ENCODE measurements around the gene COL19A1.

COL19A1 gene

GRCh38 chr6:70080443-70081070, 214.2 kb downstream of the COL19A1 start:
- H4K20me1 ChIP-seq = no peaks in the 10 kb centered on the region

GRCh38 chr6:70082830-70083229, 216.5 kb downstream of the COL19A1 start:
- Histone ChIP-seq H4K20me1 (no peaks in the 10 kb centered on the region), H3K4me2 (no peak overlapping the region)

More at GRCh38 chr6:70080443-70081070, 214.2 kb downstream of the COL19A1 start:
- Histone ChIP-seq H3K4me3 (no peak overlapping the region), H3K27me3 (no peaks in the 10 kb centered on the region), H3K9me3 (replicated peaks in 1 of 11) (no peaks in the 10 kb centered on the region), H3K27ac (no peak overlapping the region), H3K4me2 (no peak overlapping the region), H3K9ac (no peak overlapping the region), H3K36me3 (no peaks in the 10 kb centered on the region), H3K4me1 (no peaks in the 10 kb centered on the region)
- no peak for TF ChIP-seq Cebpa-rat (IDR thresholded peaks at IDR 0.05)

GRCh38 chr6:70086806-70087205, 220.4 kb downstream of the COL19A1 start:
- Histone ChIP-seq H3K36me3 (no peaks in the 10 kb centered on the region), H3K4me3 (no peak overlapping the region), H3K9ac (no peak overlapping the region), H3K27me3 (no peaks in the 10 kb centered on the region), H3K4me2 (no peak overlapping the region), H3K9me3 (replicated peaks in 1 of 11) (no peaks in the 10 kb centered on the region), H3K27ac (no peak overlapping the region), H3K4me1 (no peaks in the 10 kb centered on the region), H4K20me1 (no peaks in the 10 kb centered on the region)
- no peak for TF ChIP-seq Cebpa-rat (IDR thresholded peaks at IDR 0.05)

More at GRCh38 chr6:70082830-70083229, 216.5 kb downstream of the COL19A1 start:
- Histone ChIP-seq H3K27me3 (no peaks in the 10 kb centered on the region), H3K4me1 (no peaks in the 10 kb centered on the region), H3K9ac (no peak overlapping the region), H3K27ac (no peak overlapping the region), H3K9me3 (replicated peaks in 1 of 11) (no peaks in the 10 kb centered on the region), H3K36me3 (no peaks in the 10 kb centered on the region), H3K4me3 (no peak overlapping the region)
- no peak for TF ChIP-seq Cebpa-rat (IDR thresholded peaks at IDR 0.05)

- Histone ChIP-seq H3K4me3 (no peak overlapping the region), H3K36me3 (no peaks in the 10 kb centered on the region), H3K9me3 (replicated peaks in 1 of 11) (no peaks in the 10 kb centered on the region), H3K4me2 (no peak overlapping the region), H3K9ac (no peak overlapping the region), H3K27me3 (no peaks in the 10 kb centered on the region), H4K20me1 (no peaks in the 10 kb centered on the region), H3K4me1 (no peaks in the 10 kb centered on the region), H3K27ac (no peak overlapping the region)
- TF ChIP-seq Cebpa-rat (IDR thresholded peaks at IDR 0.05) = no peak
Measured at GRCh38 chr6:70094156-70094555, 227.8 kb downstream of the COL19A1 start.

GRCh38 chr6:70099732-70100131, 233.4 kb downstream of the COL19A1 start:
- no peaks in the 10 kb centered on the region for H3K4me1 ChIP-seq
- H3K36me3 ChIP-seq = no peaks in the 10 kb centered on the region
- H3K27ac ChIP-seq = no peak overlapping the region
- no peak for TF ChIP-seq Cebpa-rat (IDR thresholded peaks at IDR 0.05)
- H3K4me2 ChIP-seq = no peak overlapping the region
- H3K4me3 ChIP-seq = no peak overlapping the region
- peaks cover 0 to 9% (median 0%) of the 10 kb centered on the region in 11 experiments; a peak in 3 of 22 replicates for H3K9me3 ChIP-seq (replicated peaks in 1 of 11)
- no peaks in the 10 kb centered on the region for H4K20me1 ChIP-seq
- H3K27me3 ChIP-seq = no peaks in the 10 kb centered on the region
- no peak overlapping the region for H3K9ac ChIP-seq

GRCh38 chr6:70103798-70104197, 237.4 kb downstream of the COL19A1 start:
- TF ChIP-seq Cebpa-rat (IDR thresholded peaks at IDR 0.05) = no peak
- H3K9me3 ChIP-seq (replicated peaks in 1 of 11) = peaks cover 0 to 9% (median 0%) of the 10 kb centered on the region in 11 experiments; a peak in 3 of 22 replicates
- no peak overlapping the region for H3K4me3 ChIP-seq
- no peak overlapping the region for H3K27ac ChIP-seq
- H3K9ac ChIP-seq = no peak overlapping the region
- H3K36me3 ChIP-seq = no peaks in the 10 kb centered on the region
- no peaks in the 10 kb centered on the region for H3K4me1 ChIP-seq
- H4K20me1 ChIP-seq = no peaks in the 10 kb centered on the region
- H3K27me3 ChIP-seq = no peaks in the 10 kb centered on the region
- no peak overlapping the region for H3K4me2 ChIP-seq

- Histone ChIP-seq H3K27ac (no peak overlapping the region), H4K20me1 (no peaks in the 10 kb centered on the region), H3K9me3 (replicated peaks in 1 of 11) (peaks cover 0 to 9% (median 0%) of the 10 kb centered on the region in 11 experiments; a peak in 3 of 22 replicates), H3K36me3 (no peaks in the 10 kb centered on the region), H3K9ac (no peak overlapping the region), H3K4me2 (no peak overlapping the region), H3K27me3 (no peaks in the 10 kb centered on the region), H3K4me3 (no peak overlapping the region), H3K4me1 (no peaks in the 10 kb centered on the region)
- no peak for TF ChIP-seq Cebpa-rat (IDR thresholded peaks at IDR 0.05)
Measured at GRCh38 chr6:70107852-70108629, 241.7 kb downstream of the COL19A1 start.

DNA sequence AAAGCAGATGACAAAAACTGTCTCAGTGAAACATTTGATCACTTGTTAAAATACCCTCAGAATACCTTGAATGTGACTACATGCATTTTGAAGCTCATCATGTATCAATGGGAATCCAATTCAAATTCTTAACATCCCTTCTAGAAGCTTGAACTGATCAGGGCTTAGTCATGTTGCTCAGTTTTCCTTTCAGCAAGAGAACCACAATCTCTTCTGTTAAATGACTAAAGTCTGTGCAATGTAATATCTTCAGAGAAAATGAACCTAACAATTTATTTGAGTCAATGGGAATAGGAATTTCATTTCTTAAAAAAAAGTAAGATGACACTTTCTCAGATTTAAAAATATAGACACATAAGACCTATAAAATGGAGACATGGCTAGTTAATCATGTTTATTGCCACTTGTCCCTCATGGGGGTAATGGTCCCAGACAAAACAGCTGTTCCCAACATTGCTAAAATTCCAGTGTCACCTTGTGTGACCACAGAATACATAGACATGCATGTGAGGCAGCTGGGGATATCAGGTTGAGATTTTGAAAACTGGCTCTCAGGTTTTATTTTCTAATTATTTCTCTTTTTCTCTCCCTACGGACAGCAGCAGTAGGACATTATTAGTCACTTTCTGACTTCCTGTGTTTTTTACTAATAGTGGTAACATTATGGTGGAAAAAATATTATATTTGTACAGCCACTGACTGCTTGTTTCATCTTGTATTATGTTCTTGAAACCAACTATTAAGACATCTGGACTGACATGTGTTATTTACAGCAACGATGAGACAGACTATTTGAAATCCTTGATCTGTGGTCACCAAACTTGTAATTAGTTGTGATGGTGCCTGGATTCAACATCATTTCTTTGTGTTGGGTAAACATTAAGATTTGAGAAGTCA, 244.0 kb downstream of the COL19A1 start:
- no peak overlapping the region for H3K4me2 ChIP-seq
- H3K9ac ChIP-seq = no peak overlapping the region
- TF ChIP-seq Cebpa-rat (IDR thresholded peaks at IDR 0.05) = no peak
- no peaks in the 10 kb centered on the region for H4K20me1 ChIP-seq
- no peak overlapping the region for H3K27ac ChIP-seq
- no peak overlapping the region for H3K4me3 ChIP-seq
- no peaks in the 10 kb centered on the region for H3K9me3 ChIP-seq (replicated peaks in 1 of 11)
- H3K27me3 ChIP-seq = no peaks in the 10 kb centered on the region
- H3K36me3 ChIP-seq = no peaks in the 10 kb centered on the region
- no peaks in the 10 kb centered on the region for H3K4me1 ChIP-seq

DNA sequence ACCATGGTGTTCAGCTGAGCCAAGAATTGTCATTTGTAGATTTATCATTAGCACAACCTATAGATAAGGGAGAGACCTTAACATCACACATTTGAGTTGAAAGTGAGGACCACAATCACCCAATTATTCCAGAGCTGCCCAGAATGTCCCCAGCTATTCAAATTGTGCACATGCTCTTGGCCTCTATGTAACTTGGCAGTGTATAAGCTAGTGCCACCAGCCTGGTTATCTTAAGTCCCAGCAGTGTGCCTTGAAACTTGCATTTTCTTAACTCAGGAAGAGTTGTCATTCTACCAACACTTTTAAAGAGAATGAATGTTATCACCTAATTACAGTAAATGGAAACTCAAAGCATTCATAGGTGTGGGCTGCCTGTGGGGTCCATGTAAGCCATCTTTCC, 245.4 kb downstream of the COL19A1 start:
- Histone ChIP-seq H3K27me3 (no peaks in the 10 kb centered on the region), H3K4me1 (no peaks in the 10 kb centered on the region)

More for the DNA sequence above, 245.4 kb downstream of the COL19A1 start:
- no peak for TF ChIP-seq Cebpa-rat (IDR thresholded peaks at IDR 0.05)
- Histone ChIP-seq H3K4me2 (no peak overlapping the region), H3K36me3 (no peaks in the 10 kb centered on the region), H3K4me3 (no peak overlapping the region), H4K20me1 (no peaks in the 10 kb centered on the region), H3K9ac (no peak overlapping the region), H3K27ac (no peak overlapping the region), H3K9me3 (replicated peaks in 1 of 11) (no peaks in the 10 kb centered on the region)
